ENCODE results near the gene IL1RL1. TPM values are rescaled to one million over a fixed set of nuclear protein-coding genes. Genes with fewer than 3 reads are reported as not detected.
A peak's percentile ranks its signal among the peaks of the same experiment; 100 is the strongest.

The IL1RL1 gene
- total and polyA plus RNA-seq, 2 experiments from 2014 or later: 6.0 to 13.1 TPM

GRCh38 chr2:102355526-102356380 is 44.4 kb downstream of the IL1RL1 start, which contains the start of gene IL18R1:
Gene IL18R1 (plus strand): TSS chr2:102355796. CDS start chr2:102362661, 6,865 bp downstream.
- Histone ChIP-seq H2AFZ (peak within 1 kb of the TSS; percentile 72), H3K4me2 (peak within 1 kb of the TSS; percentile 94), H4K20me1 (ENCODE audit: insufficient read depth, poor library complexity, severe bottlenecking) (no peaks in the 10 kb centered on the region), H3K79me2 (no peaks in the 10 kb centered on the region), H3K4me3 (peak within 1 kb of the TSS; percentile 80), H3K27ac (peak within 1 kb of the TSS; percentile 59), H3K9me2 (replicated peaks; ENCODE audit: insufficient read depth) (no peaks in the 10 kb centered on the region), H3K27me3 (peaks cover 4% of the 10 kb centered on the region), H3K36me3 (replicated peaks; ENCODE audit: insufficient read depth, low read depth) (no peaks in the 10 kb centered on the region), H3K9me3 (ENCODE audit: low read depth) (no peaks in the 10 kb centered on the region), H3K4me1 (ENCODE audit: insufficient read depth) (no peaks in the 10 kb centered on the region)
- TF ChIP-seq EZH2 (IDR thresholded peaks at IDR 0.05; ENCODE audit: borderline replicate concordance) (no peak), CTCF (IDR thresholded peaks at IDR 0.05; ENCODE audit: poor library complexity) (peak; percentile 92)
- 2% methylated on average over 67 of the region's 69 CpGs for WGBS (ENCODE audit: low lambda C conversion rate, missing lambda C conversion rate)
- DNase-seq (ENCODE audit: low spot score): peak; percentile 92

GRCh38 chr2:102356381-102356712 is 45.0 kb downstream of the IL1RL1 start:
- no peaks in the 10 kb centered on the region for H3K9me3 ChIP-seq (ENCODE audit: low read depth)
- H3K4me2 ChIP-seq: peak overlapping the region; percentile 94
- no peak for DNase-seq (ENCODE audit: low spot score)
- H3K27me3 ChIP-seq: peaks cover 4% of the 10 kb centered on the region
- H4K20me1 ChIP-seq (ENCODE audit: insufficient read depth, poor library complexity, severe bottlenecking): no peaks in the 10 kb centered on the region
- H3K4me3 ChIP-seq: peak overlapping the region; percentile 80
- H3K27ac ChIP-seq: no peak overlapping the region
- no peaks in the 10 kb centered on the region for H3K9me2 ChIP-seq (replicated peaks; ENCODE audit: insufficient read depth)
- WGBS (ENCODE audit: low lambda C conversion rate, missing lambda C conversion rate): 17% methylated on average over 7 of the region's 7 CpGs
- no peaks in the 10 kb centered on the region for H3K36me3 ChIP-seq (replicated peaks; ENCODE audit: insufficient read depth, low read depth)
- no peaks in the 10 kb centered on the region for H3K79me2 ChIP-seq
- TF ChIP-seq EZH2phosphoT487 (IDR thresholded peaks at IDR 0.05; ENCODE audit: low read depth, severe bottlenecking, unreplicated experiment) (no peak), EZH2 (IDR thresholded peaks at IDR 0.05; ENCODE audit: borderline replicate concordance) (no peak), CTCF (IDR thresholded peaks at IDR 0.05; ENCODE audit: poor library complexity) (no peak)
- H3K4me1 ChIP-seq (ENCODE audit: insufficient read depth): no peaks in the 10 kb centered on the region
- H2AFZ ChIP-seq: peak overlapping the region; percentile 72

GRCh38 chr2:102356741-102357140 is 45.4 kb downstream of the IL1RL1 start:
- Histone ChIP-seq H3K27me3 (peaks cover 4% of the 10 kb centered on the region), H2AFZ (no peak overlapping the region), H3K4me2 (peak overlapping the region; percentile 94), H3K36me3 (replicated peaks; ENCODE audit: insufficient read depth, low read depth) (no peaks in the 10 kb centered on the region), H3K4me1 (ENCODE audit: insufficient read depth) (no peaks in the 10 kb centered on the region), H3K27ac (no peak overlapping the region), H3K79me2 (no peaks in the 10 kb centered on the region), H3K4me3 (peak overlapping the region; percentile 80), H4K20me1 (ENCODE audit: insufficient read depth, poor library complexity, severe bottlenecking) (no peaks in the 10 kb centered on the region), H3K9me2 (replicated peaks; ENCODE audit: insufficient read depth) (no peaks in the 10 kb centered on the region), H3K9me3 (ENCODE audit: low read depth) (no peaks in the 10 kb centered on the region)
- 67% methylated on average over 2 of the region's 2 CpGs for WGBS (ENCODE audit: low lambda C conversion rate, missing lambda C conversion rate)
- no peak for DNase-seq (ENCODE audit: low spot score)
- TF ChIP-seq CTCF (IDR thresholded peaks at IDR 0.05; ENCODE audit: poor library complexity) (no peak), EZH2 (IDR thresholded peaks at IDR 0.05; ENCODE audit: borderline replicate concordance) (no peak), EZH2phosphoT487 (IDR thresholded peaks at IDR 0.05; ENCODE audit: low read depth, severe bottlenecking, unreplicated experiment) (no peak)
